Stimulated activated CD4-positive, alpha-beta T cell treated with anti-CD3 and anti-CD28 coated beads, Interleukin-4, amount 100 ng/mL, for 4 hours (primary cell): ENCODE results near the gene TRIP11.

Experiments used
- DNase-seq, 2 experiments: peaks; one replicate each; pipeline ENCODE4 v3.0.0-alpha.2; 2020

TRIP11 gene

GRCh38 chr14:91953170-91953985 is 86.5 kb downstream of the TRIP11 start:
- no peak for DNase-seq

GRCh38 chr14:91947475-91948184 is 92.2 kb downstream of the TRIP11 start, which contains the start of gene FBLN5:
Gene FBLN5, minus strand, starts transcription at chr14:91947694. Its CDS starts 465 bp downstream, at chr14:91947229.
- peak; percentile 46 to 51 for DNase-seq

- no peak for DNase-seq
Measured at GRCh38 chr14:91946622-91947474, 93.0 kb downstream of the TRIP11 start.

GRCh38 chr14:91945751-91946621 is 93.9 kb downstream of the TRIP11 start:
- DNase-seq = no peak

- no peak for DNase-seq
Measured at GRCh38 chr14:91942946-91943345, 96.9 kb downstream of the TRIP11 start.

GRCh38 chr14:91942128-91942527 is 97.7 kb downstream of the TRIP11 start:
- no peak for DNase-seq

GRCh38 chr14:91940209-91940608 is 99.7 kb downstream of the TRIP11 start:
- no peak for DNase-seq

- DNase-seq = no peak
Measured at GRCh38 chr14:91935586-91935985, 104.3 kb downstream of the TRIP11 start.

GRCh38 chr14:91934554-91935285 is 105.1 kb downstream of the TRIP11 start:
- DNase-seq = no peak

GRCh38 chr14:91931478-91932088 is 108.3 kb downstream of the TRIP11 start:
- no peak for DNase-seq

GRCh38 chr14:91929700-91930099 is 110.2 kb downstream of the TRIP11 start:
- DNase-seq = no peak

- no peak for DNase-seq
Measured at GRCh38 chr14:91927800-91928199, 112.1 kb downstream of the TRIP11 start.

GRCh38 chr14:91927191-91927590 is 112.7 kb downstream of the TRIP11 start:
- no peak for DNase-seq

- DNase-seq = no peak
Measured at GRCh38 chr14:91926131-91926890, 113.5 kb downstream of the TRIP11 start.

- no peak for DNase-seq
Measured at GRCh38 chr14:91925727-91926121, 114.1 kb downstream of the TRIP11 start.

GRCh38 chr14:91925001-91925726 is 114.7 kb downstream of the TRIP11 start:
- DNase-seq = no peak

- DNase-seq = no peak
Measured at GRCh38 chr14:91920526-91920925, 119.3 kb downstream of the TRIP11 start.

GRCh38 chr14:91919814-91920213 is 120.0 kb downstream of the TRIP11 start:
- no peak for DNase-seq

GRCh38 chr14:91918186-91918883 is 121.5 kb downstream of the TRIP11 start:
- DNase-seq = no peak
